ENCODE data around the gene DLG2.

DLG2 gene

DNA sequence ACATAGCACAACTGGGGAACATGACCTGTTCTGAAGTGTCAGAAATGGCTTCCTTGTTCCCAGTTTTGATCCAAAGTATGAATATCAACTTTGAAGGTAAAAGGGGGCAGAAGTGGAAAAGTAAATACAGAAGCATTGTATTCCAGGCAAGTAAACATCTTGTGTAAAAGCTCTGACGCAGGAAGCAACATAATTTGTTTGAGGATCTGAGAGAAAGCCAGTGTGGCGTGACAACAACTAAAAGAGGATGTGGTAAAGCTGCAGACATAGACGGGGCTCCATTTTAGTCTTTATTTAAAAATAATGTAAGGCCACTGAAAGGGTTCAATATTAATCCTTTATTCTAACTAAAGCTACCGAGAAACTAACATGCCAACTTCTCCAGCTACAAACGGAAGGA is 310.2 kb downstream of the DLG2 start:
- Histone ChIP-seq H3K9ac (ENCODE audit: low read length) (no peak overlapping the region), H3K4me2 (ENCODE audit: low read length) (peak overlapping the region; percentile 37; the same call in 1 of the 2 replicates)

DNA sequence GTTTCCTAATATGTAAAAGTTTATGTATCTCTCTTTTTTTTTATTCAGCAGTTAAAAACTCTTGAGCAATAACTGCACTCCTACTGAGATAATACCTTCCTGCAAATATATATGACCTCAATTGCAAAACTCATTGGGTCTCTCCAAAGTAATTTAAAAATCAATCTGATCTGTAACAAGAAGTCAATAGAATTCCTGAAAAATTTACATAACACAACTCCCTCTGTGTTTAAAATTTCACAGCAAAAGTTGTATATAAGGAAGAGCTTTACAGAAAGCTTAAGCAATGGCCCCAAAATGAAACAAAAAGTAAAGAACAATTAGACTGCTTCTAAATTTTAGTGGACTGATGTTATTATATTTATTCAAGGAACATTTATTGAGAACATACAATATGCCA is 313.4 kb downstream of the DLG2 start:
- no peaks in the 10 kb centered on the region for H3F3A ChIP-seq (ENCODE audit: insufficient read depth, low read length)
- H3K9me3 ChIP-seq (ENCODE audit: low read length), result no peaks in the 10 kb centered on the region
- no peaks in the 10 kb centered on the region for H3K27me3 ChIP-seq (ENCODE audit: insufficient read depth, low read length)
- no peaks in the 10 kb centered on the region for H3K36me3 ChIP-seq (ENCODE audit: insufficient read depth, low read length)
- H3K9ac ChIP-seq (ENCODE audit: low read length), result no peak overlapping the region
- H3K4me3 ChIP-seq (ENCODE audit: low read depth, low read length, poor library complexity, severe bottlenecking), result no peak overlapping the region
- H2AFZ ChIP-seq (ENCODE audit: low read length), result no peak overlapping the region
- H3K9me2 ChIP-seq (ENCODE audit: low read depth, low read length), result no peaks in the 10 kb centered on the region
- H3K27ac ChIP-seq (ENCODE audit: low read depth, low read length, poor library complexity, severe bottlenecking), result no peak overlapping the region
- no peaks in the 10 kb centered on the region for H4K20me1 ChIP-seq (ENCODE audit: insufficient read depth, low read length)
- H3K4me2 ChIP-seq (ENCODE audit: low read length), result no peak overlapping the region
- peaks cover 13% of the 10 kb centered on the region for H3K4me1 ChIP-seq (ENCODE audit: insufficient read depth, low read length, severe bottlenecking)
- TF ChIP-seq, protein P1, sequence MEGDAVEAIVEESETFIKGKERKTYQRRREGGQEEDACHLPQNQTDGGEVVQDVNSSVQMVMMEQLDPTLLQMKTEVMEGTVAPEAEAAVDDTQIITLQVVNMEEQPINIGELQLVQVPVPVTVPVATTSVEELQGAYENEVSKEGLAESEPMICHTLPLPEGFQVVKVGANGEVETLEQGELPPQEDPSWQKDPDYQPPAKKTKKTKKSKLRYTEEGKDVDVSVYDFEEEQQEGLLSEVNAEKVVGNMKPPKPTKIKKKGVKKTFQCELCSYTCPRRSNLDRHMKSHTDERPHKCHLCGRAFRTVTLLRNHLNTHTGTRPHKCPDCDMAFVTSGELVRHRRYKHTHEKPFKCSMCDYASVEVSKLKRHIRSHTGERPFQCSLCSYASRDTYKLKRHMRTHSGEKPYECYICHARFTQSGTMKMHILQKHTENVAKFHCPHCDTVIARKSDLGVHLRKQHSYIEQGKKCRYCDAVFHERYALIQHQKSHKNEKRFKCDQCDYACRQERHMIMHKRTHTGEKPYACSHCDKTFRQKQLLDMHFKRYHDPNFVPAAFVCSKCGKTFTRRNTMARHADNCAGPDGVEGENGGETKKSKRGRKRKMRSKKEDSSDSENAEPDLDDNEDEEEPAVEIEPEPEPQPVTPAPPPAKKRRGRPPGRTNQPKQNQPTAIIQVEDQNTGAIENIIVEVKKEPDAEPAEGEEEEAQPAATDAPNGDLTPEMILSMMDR (IDR thresholded peaks at IDR 0.05; ENCODE audit: low read length), result no peak
- no peak for TF ChIP-seq EZH2 (IDR thresholded peaks at IDR 0.05; ENCODE audit: borderline replicate concordance, low read length)
- H3K79me2 ChIP-seq (ENCODE audit: insufficient read depth, low read length), result no peaks in the 10 kb centered on the region

More for the DNA sequence above, 310.2 kb downstream of the DLG2 start:
- Histone ChIP-seq H3K36me3 (ENCODE audit: insufficient read depth, low read length) (no peaks in the 10 kb centered on the region), H3K9me2 (ENCODE audit: low read depth, low read length) (no peaks in the 10 kb centered on the region), H3K9me3 (ENCODE audit: low read length) (no peaks in the 10 kb centered on the region), H3K4me1 (ENCODE audit: insufficient read depth, low read length, severe bottlenecking) (peaks cover 13% of the 10 kb centered on the region), H2AFZ (ENCODE audit: low read length) (peak overlapping the region; percentile 71), H3K27ac (ENCODE audit: low read depth, low read length, poor library complexity, severe bottlenecking) (peak overlapping the region; percentile 35), H3K79me2 (ENCODE audit: insufficient read depth, low read length) (no peaks in the 10 kb centered on the region), H4K20me1 (ENCODE audit: insufficient read depth, low read length) (no peaks in the 10 kb centered on the region), H3K27me3 (ENCODE audit: insufficient read depth, low read length) (no peaks in the 10 kb centered on the region), H3K4me3 (ENCODE audit: low read depth, low read length, poor library complexity, severe bottlenecking) (no peak overlapping the region), H3F3A (ENCODE audit: insufficient read depth, low read length) (no peaks in the 10 kb centered on the region)
- TF ChIP-seq, protein P1 (IDR thresholded peaks at IDR 0.05; ENCODE audit: low read length), result no peak
- TF ChIP-seq EZH2 (IDR thresholded peaks at IDR 0.05; ENCODE audit: borderline replicate concordance, low read length), result no peak

DNA sequence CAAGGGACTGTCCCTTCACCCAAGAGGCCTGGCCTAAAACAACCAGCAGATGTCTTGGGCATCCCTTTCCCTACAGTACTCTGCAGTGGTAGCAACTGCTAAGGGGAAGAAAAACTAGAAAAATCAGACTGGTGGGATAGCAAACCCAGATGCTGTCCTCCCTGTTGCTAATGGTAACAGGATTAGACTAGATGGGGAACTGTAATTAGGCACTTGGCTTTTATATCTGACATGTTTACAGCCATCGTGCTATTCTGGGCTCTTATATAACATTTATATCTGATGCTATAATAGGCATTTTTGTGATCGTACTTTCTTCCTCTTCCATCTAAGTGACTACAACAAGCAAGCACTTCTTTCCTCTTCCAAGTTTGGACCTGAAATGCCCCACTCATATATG is 316.7 kb downstream of the DLG2 start:
- no peaks in the 10 kb centered on the region for H3F3A ChIP-seq (ENCODE audit: insufficient read depth, low read length)
- no peak overlapping the region for H3K4me2 ChIP-seq (ENCODE audit: low read length)
- H4K20me1 ChIP-seq (ENCODE audit: insufficient read depth, low read length), result no peaks in the 10 kb centered on the region
- no peak overlapping the region for H2AFZ ChIP-seq (ENCODE audit: low read length)
- no peak overlapping the region for H3K9ac ChIP-seq (ENCODE audit: low read length)
- H3K27ac ChIP-seq (ENCODE audit: low read depth, low read length, poor library complexity, severe bottlenecking), result no peak overlapping the region
- no peaks in the 10 kb centered on the region for H3K36me3 ChIP-seq (ENCODE audit: insufficient read depth, low read length)
- H3K9me3 ChIP-seq (ENCODE audit: low read length), result no peaks in the 10 kb centered on the region
- no peak for TF ChIP-seq EZH2 (IDR thresholded peaks at IDR 0.05; ENCODE audit: borderline replicate concordance, low read length)
- TF ChIP-seq, protein P1 (IDR thresholded peaks at IDR 0.05; ENCODE audit: low read length), result no peak
- H3K79me2 ChIP-seq (ENCODE audit: insufficient read depth, low read length), result no peaks in the 10 kb centered on the region
- H3K4me1 ChIP-seq (ENCODE audit: insufficient read depth, low read length, severe bottlenecking), result no peaks in the 10 kb centered on the region
- H3K4me3 ChIP-seq (ENCODE audit: low read depth, low read length, poor library complexity, severe bottlenecking), result no peak overlapping the region
- no peaks in the 10 kb centered on the region for H3K27me3 ChIP-seq (ENCODE audit: insufficient read depth, low read length)
- H3K9me2 ChIP-seq (ENCODE audit: low read depth, low read length), result no peaks in the 10 kb centered on the region

Data from OCI-LY1 (cell line).